CD4-positive, alpha-beta T cell treated with Interleukin-2 at 100 ng/mL for 4 hours (primary cell): ENCODE data around the gene STARD3.
"Not testable (repeated sequence)": the region's sequence is repeated elsewhere in the genome, so short reads cannot be mapped to it uniquely, and the experiment has no call there.

Source experiments
- DNase-seq: peaks from one replicate; pipeline ENCODE4 v3.0.0-alpha.2; 2020; ENCODE audit warnings: low spot score

Gene STARD3

DNA sequence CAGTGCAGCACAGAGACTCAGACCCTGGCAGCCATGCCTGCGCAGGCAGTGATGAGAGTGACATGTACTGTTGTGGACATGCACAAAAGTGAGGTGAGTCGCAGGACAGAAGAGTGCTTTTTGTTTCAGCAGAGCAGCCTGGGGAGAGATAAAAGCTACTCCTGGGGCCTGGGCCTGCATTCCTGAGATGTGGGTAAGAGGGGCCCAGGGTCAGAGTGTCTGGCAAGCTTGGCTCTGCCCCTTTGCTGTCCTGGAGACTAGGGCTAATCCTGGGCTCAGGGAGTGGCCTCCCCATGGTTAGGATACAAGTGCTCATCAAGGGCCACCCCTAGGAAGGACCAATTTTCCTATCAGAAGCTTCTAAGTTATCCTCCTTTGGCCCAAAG, 58.1 kb downstream of the STARD3 start:
- DNase-seq: no peak

DNA sequence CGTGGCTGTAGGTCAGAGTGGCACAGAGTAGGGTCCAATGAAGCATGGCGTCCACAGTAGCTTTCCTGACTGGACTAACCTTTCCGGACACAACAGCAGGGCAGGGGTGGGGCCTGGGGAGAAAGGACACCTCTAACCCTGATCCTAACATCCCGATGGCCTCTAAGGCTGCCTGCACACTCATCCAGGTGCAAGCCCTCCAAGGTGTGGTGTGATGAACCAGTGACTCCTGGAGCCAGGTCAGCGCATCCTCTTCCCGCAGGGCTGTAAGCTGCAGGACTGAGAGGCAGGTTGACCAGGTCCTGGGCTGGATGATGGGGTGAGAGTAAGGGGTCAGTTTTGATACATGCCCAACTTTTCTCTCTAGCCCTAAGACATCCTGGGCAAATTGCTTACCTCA, 59.8 kb downstream of the STARD3 start:
- no peak for DNase-seq

DNA sequence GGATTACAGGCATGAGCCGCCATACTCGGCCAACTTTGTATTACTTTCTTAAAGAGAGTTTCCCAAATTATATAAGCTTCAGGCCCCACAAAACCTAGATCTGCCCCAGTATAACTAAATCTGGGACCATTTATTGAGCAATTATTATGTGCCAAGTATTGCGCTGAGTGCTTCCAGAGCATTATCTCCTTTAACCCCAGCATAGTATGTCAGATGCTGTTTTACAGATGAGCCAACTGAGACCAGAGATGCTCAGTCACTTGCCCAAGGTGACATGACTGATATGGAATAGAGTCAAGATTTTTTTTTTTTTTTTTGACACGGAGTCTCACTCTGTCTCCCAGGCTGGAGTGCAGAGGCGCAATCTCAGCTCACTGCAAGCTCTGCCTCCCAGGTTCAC, 61.0 kb downstream of the STARD3 start:
- DNase-seq: no peak

DNA sequence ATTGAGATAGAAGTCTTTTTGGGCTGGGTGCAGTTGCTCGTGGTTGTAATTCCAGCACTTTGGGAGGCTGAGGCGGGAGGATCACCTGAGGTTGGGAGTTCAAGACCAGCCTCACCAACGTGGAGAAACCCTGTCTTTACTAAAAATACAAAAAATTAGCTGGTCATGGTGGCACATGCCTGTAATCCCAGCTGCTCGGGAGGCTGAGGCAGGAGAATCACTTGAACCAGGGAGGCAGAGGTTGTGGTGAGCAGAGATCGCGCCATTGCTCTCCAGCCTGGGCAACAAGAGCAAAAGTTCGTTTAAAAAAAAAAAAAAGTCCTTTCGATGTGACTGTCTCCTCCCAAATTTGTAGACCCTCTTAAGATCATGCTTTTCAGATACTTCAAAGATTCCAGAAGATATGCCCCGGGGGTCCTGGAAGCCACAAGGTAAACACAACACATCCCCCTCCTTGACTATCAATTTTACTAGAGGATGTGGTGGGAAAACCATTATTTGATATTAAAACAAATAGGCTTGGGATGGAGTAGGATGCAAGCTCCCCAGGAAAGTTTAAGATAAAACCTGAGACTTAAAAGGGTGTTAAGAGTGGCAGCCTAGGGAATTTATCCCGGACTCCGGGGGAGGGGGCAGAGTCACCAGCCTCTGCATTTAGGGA, 62.3 kb downstream of the STARD3 start:
- not testable (repeated sequence) for DNase-seq

DNA sequence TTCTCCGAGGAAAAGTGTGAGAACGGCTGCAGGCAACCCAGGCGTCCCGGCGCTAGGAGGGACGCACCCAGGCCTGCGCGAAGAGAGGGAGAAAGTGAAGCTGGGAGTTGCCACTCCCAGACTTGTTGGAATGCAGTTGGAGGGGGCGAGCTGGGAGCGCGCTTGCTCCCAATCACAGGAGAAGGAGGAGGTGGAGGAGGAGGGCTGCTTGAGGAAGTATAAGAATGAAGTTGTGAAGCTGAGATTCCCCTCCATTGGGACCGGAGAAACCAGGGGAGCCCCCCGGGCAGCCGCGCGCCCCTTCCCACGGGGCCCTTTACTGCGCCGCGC, 62.8 kb downstream of the STARD3 start, which contains the start of gene ERBB2:
ERBB2 (plus strand) TSS at position 247 of the 330 bp plus-strand sequence. CDS start 175 bp downstream, outside the sequence.
- DNase-seq: no peak

DNA sequence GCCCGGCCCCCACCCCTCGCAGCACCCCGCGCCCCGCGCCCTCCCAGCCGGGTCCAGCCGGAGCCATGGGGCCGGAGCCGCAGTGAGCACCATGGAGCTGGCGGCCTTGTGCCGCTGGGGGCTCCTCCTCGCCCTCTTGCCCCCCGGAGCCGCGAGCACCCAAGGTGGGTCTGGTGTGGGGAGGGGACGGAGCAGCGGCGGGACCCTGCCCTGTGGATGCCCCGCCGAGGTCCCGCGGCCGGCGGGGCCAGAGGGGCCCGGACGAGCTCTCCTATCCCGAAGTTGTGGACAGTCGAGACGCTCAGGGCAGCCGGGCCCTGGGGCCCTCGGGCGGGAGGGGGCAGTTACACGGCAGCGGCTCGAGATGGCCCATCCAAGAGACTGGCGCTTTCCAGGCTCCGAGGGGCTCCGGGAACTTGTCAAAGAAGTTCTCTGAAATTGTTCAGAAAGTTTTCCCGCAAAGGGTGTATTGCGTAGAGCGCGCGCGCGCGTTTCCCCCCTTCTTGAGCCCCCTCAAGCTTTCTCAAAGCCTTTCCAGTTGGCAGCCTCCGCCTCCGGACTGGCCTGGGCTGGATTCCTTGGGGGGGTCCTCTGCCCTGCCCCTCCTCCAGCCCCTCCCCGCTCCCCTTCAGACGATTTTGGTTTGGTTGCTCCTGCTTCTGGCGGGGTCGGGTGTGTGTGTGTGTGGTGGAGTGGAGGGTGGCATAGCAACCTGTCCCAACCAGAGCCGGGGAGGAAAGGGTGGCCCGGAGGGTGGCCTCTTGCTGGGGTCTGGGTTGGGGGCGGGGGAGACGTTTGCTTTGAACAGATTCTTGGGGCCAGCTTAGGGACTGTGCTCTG, 63.4 kb downstream of the STARD3 start:
- DNase-seq: no peak

DNA sequence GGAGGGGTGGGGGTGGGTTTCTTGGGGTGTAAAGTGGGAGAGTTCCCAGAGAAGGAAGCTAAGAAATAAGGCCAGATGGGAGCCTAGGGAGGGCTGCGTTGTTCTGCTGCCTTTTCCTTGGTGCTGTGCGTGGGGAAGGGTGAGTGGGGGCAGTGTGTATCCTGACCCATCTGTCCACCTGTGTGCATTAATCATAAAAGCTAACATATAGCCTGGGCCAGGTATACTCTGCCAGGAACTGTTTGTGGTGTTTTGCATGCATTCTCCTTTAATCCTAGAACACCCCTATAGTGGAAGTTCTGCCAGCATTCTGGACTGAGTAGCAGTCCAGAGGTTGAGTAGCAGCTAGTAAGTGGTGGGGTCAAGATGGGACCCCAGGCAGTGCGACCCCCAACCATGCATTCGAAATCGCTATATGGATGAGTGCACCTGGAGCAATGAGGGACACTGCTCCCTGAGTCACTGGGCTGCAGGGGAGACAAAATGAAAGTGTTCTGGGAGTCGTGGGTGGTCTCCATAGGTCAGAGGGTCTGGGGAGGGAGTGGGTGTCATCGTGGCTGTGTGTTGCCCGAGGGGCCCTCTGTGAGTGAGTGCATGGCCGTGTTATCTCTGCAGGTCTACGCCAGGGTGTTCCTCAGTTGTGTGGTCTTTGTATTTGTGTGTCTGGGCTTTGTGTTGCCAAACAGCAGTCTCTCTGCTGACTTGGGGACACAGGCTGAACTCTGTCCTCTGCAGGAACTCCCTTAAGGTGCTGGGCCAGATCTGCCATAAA, 64.3 kb downstream of the STARD3 start:
- DNase-seq: no peak

DNA sequence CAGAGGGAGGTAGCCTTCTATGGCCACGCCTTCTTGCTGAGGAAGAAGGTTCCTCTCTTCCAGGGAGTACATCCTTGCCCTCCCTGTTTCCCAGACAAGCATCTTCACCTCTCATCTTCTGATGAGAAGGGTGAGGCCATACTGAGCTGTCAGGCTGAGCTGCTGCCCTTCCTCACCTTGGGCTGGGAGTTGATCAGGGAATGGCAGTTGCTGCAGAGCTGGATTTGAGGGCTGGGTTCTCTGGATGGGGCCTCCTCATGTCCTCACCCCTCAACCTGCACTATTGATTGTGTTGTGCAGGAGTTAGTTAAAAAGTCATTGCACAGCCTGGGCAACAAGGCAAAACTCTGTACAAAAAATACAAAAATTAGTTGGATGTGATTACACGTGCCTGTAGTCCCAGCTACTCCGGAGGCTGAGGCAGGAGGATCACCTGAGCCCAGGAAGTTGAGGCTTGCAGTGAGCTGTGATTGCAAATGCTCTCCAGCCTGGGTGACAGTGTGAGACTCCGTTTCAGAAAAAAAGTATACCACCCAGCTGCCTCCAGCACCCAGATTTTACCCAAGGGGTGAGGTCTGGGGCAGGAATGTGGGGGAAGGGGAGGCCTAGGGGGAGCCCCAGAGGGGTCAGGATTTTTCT, 65.0 kb downstream of the STARD3 start:
- no peak for DNase-seq

DNA sequence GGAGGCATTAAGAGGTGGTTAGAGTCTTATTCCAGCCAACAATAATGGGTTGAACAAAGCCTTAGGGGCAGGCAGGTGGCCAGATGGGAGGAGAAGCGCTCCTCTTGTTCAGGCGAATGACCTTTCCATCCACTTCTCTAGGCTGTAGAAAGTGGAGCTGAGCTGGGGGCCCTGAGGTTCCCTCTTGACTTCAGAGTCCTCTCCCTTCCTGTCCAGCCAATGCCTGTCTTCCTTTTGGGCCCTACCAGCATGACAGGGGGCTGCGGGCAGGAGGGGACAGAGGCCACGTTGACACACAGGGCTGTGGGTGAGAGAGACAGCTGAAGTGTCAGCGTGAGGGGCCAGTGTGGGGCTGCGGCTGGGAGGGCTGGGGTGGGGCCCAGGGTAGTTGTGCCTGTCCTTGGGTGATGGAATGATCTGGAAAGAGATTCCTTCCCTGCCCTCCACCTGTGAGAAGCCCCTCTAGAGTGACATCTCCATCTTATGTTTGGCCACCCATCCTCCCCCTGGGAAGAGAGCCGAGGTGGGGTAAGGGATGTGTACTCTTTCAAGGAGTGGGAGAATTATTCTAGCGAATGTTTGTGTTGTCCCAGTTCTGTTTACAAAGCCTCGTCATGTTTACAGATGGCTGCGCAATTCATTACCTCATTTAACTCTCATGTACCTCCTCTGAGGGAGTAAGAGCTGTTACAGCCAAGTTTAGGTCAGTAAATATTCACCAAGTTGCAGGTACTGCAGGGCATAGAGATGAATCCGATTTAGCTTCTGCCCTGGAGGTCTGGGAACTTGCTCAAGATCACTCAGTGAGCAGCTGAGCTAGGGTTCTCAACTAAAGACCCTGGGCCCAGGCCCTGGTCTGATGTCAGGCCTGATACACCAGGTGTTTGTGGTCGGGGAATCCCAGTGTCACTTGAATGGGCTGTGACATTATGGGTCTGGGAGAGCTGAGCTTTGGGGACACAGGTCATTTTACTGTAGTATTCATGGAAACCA, 66.3 kb downstream of the STARD3 start:
- no peak for DNase-seq

DNA sequence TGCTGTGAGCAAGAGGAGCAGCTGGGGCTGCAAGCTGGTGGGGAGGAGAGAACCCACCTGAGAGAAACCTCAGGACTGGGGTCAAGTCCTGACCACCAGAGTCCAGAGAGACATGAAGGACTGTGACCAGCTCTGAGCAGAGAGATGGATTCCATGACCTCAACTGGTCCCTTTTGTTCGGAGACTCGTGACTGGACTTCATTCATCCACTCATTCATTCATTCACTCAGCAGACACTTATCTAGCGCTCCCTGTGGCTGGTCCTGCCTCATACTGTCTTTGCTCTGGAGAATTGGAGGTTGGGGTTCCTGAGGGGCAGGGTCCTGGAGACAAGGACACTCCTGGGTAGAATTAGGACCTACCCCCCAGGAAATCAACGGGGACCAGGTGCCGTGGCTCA, 67.0 kb downstream of the STARD3 start:
- no peak for DNase-seq

DNA sequence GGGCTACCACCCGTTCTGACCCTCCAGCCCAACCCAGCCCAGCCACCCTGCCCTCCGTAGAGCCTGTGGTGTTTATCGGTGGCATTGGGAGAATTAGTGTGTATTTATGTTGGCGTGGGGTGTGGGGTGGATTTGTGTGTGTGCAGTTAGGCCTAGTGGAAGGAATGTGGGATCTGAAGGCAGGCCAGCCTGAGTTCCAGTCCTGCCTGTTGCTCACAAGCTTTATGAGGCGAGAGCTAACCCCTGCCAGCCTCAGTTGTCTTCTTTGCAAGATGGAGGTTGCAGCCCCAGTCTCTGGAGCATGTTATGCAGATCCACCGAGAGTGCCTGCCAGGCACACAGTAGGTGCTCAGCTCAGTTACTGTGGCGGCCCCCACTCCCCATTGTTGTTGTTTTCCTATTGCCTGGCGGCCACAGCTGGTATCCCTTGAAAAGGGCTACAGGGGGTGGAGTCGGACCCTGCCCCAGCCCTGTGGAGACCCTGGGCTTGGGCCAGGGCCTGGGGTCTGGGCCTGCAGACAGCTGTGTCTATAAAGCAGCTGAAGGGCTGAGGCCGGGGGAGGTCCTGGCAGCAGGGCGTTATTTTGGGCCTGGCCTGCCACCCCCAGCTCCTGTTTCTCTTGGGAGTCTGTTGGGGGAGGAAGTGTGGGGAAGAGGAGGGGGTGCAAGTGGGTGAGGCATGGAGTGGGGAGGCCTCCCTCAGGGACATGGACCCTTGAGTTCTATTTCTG, 68.0 kb downstream of the STARD3 start:
- no peak for DNase-seq

DNA sequence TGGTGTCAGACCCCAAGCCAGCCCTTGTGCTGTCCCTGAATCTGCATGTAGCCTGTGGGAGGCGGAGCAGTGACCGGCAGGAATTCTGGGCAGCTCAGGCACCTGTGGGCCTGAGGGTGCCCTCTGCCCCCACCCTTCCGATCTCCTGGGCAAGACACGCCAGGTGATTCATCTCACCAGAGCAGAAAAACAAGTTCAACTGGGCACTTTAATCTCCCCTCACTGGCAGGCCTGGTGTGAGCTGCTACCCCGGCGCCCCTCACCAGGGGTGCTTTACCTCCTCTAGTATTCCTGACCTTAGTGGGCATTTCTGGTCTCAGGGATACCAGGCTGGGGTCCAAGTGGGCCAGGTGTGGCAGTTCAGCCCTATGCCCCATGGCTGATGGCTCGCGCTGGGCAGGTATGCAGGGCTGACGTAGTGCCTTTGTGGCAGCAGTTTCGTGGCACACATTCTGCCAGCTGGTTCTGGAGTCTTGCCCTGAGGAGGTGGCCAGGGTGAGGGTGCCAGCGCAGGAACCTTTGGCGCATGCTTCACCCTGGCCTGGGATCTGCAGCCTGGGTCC, 68.9 kb downstream of the STARD3 start:
- no peak for DNase-seq

DNA sequence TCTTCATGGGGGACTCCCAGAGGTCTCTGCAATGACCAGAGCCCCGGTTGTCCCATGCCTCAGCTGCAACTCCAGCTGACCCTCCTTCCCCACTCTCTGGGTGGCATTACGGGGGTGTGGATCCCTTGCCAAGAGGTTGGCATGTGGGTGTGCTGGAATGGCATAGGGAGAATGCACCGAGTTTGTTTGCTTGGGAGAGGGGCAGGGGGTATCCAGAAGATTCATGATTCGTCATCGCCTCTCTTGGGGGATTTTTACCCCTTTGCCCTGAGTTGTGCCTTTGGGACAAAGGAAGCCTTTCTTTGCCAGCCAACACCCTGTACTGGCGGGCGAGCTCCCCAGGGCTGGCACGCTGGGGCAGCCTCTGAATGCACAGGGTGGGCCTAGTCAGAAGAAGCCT, 69.4 kb downstream of the STARD3 start:
- no peak for DNase-seq

DNA sequence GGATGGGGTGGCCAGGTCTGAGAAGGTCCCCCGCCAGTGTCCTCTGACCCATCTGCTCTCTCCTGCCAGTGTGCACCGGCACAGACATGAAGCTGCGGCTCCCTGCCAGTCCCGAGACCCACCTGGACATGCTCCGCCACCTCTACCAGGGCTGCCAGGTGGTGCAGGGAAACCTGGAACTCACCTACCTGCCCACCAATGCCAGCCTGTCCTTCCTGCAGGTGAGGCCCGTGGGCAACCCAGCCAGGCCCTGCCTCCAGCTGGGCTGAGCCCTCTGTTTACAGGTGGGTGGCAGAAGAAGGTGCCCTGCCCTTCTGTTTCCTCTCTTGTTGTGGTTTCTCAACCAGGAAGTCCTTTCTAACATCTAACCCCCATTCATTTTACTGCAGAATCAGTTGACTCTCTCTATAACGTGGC, 70.0 kb downstream of the STARD3 start:
- DNase-seq: peak; percentile 18

DNA sequence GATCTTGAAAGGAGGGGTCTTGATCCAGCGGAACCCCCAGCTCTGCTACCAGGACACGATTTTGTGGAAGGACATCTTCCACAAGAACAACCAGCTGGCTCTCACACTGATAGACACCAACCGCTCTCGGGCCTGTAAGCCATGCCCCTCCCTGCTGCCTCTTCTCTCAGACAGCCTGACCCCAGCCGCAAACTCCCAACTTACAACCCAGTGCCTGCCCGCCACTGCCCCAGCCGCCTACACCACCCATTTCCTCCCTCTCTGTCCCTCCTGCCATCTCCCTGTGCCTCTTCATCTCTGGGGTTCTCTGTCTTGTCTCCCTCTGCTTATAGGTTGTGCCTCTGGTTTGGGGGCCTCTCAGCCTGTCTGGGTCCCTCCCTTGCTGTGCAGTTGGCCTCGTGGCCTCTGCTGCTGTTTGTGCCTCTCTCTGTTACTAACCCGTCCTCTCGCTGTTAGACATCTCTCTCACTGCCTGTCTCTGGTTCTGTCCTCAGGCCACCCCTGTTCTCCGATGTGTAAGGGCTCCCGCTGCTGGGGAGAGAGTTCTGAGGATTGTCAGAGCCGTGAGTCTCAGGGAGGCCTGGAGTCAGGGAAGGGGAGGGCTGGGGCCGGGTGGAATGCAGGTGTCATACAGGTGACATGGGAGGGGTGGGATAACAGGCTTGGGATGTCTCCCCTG, 72.5 kb downstream of the STARD3 start:
- DNase-seq: no peak

DNA sequence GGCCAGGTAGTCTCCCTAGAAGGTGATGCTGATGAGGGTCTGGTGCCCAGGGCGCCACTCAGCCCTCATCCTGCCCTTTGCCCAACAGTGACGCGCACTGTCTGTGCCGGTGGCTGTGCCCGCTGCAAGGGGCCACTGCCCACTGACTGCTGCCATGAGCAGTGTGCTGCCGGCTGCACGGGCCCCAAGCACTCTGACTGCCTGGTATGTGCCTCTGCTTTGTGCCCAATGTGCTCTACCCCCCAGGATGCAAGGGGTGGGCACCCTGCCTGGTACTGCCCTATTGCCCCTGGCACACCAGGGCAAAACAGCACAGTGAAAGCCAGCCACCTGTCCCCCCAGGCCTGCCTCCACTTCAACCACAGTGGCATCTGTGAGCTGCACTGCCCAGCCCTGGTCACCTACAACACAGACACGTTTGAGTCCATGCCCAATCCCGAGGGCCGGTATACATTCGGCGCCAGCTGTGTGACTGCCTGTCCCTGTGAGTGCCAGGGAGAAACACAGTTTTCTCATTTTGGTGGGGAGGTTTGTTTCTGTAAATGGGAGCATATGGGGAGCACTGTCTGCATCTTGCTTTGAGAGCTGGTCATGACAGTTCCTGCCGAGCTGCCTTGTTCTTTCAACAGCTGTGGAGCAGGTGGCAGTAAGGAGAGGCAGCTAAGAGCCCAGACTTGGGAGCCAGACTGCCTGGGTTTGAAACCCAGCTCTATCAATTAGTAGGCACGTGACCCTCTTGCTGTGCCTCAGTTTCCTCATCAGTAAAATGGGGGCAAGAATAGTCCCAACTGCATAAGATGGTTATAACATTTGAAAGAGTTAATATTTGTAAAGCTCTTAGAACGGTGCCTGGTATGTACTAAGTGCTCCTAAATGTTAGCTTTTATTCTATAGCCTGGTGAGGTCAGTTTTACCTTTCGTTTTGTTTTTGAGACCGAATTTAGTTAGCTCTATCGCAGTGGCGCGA, 73.3 kb downstream of the STARD3 start:
- DNase-seq: no peak

DNA sequence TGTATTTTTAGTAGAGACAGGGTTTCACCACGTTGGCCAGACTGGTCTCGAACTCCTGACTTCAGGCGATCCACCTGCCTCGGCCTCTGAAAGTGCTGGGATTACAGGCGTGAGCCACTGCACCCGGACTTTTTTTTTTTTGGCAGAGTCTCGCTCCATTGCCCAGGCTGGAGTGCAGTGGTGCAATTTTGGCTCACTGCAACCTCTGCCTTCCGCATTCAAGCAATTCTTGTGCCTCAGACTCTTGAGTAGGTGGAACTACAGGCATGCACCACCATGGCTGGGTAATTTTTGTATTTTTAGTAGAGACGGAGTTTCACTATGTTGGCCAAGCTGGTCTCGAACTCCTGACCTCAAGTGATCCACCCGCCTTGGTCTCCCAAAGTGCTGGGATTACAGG, 74.1 kb downstream of the STARD3 start:
- not testable (repeated sequence) for DNase-seq

DNA sequence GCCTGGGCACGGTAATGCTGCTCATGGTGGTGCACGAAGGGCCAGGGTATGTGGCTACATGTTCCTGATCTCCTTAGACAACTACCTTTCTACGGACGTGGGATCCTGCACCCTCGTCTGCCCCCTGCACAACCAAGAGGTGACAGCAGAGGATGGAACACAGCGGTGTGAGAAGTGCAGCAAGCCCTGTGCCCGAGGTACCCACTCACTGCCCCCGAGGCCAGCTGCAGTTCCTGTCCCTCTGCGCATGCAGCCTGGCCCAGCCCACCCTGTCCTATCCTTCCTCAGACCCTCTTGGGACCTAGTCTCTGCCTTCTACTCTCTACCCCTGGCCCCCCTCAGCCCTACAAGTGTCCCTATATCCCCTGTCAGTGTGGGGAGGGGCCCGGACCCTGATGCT, 74.9 kb downstream of the STARD3 start:
- no peak for DNase-seq
